Measurements from ENCODE around the gene WWOX.

DNA sequence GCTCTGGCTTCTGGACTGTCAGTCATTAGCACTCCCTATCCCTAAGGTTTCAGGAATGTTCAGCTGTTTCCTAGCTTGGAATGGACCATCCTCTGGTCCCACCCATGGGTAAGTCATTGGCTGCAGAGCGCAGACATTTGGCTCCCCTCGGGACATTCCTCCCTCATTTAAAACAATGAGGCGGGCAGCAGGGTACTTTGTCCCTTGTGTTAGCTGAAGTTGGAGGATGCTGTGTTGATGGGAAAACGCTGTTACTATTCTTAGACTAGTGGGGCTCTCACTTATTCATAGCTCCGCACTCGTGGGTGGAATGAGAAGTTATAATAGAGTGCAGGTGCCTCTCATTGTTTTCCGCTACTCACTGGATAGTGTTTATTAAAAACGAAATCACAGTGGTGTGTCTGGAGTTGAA lies 673.8 kb downstream of the WWOX start:
- TF ChIP-seq POLR2A (IDR thresholded peaks at IDR 0.05; ENCODE audit: low read length) (no peak), GATA1 (IDR thresholded peaks at IDR 0.05; ENCODE audit: low read depth, low read length) (no peak)
